Cerebellar nuclear complex (tissue), 1 donor: ENCODE measurements around the gene FBXW5.
A peak's percentile ranks its signal among the peaks of the same experiment; 100 is the strongest.

Source experiments
- DNase-seq, 2 experiments: peaks; one replicate each; lab custom pipeline; 2025; lab: John Stamatoyannopoulos, UW

The FBXW5 gene

GRCh38 chr9:136944519-136945332, at the start of gene FBXW5, which contains the start of gene C8G:
TSS of gene FBXW5 (minus strand) at chr9:136944738. CDS start at chr9:136944083, 655 bp downstream.
TSS of gene C8G (plus strand) at chr9:136945243. CDS start at chr9:136945321, 78 bp downstream.
- DNase-seq: peak in 1 of 2 experiments; percentile 76

GRCh38 chr9:136992819-136993369, 48.4 kb upstream of the FBXW5 start:
- no peak for DNase-seq

- peak; percentile 33 to 52 for DNase-seq
These were observed 47.7 kb upstream of the FBXW5 start, which contains the start of gene PAXX for GRCh38 chr9:136991993-136992818. TSS of gene PAXX (plus strand) at chr9:136992422. CDS start at chr9:136992444, 22 bp downstream.

- DNase-seq: no peak
These were observed 45.8 kb upstream of the FBXW5 start for GRCh38 chr9:136990242-136990911.

GRCh38 chr9:136988872-136989271, 44.3 kb upstream of the FBXW5 start:
- no peak for DNase-seq

- no peak for DNase-seq
These were observed 41.3 kb upstream of the FBXW5 start for GRCh38 chr9:136985853-136986252.

GRCh38 chr9:136985027-136985602, 40.6 kb upstream of the FBXW5 start:
- DNase-seq: no peak

- no peak for DNase-seq
These were observed 40.0 kb upstream of the FBXW5 start for GRCh38 chr9:136984464-136985026.

GRCh38 chr9:136983656-136984314, 39.2 kb upstream of the FBXW5 start:
- no peak for DNase-seq

GRCh38 chr9:136983167-136983566, 38.6 kb upstream of the FBXW5 start:
- DNase-seq: no peak

- DNase-seq: no peak
These were observed 37.9 kb upstream of the FBXW5 start, which contains the start of gene LCNL1 for GRCh38 chr9:136982232-136983051. TSS of gene LCNL1 (plus strand) at chr9:136982993. CDS start at chr9:136983587, 594 bp downstream.

GRCh38 chr9:136981588-136982231, 37.2 kb upstream of the FBXW5 start:
- DNase-seq: no peak

- DNase-seq: no peak
These were observed 36.3 kb upstream of the FBXW5 start for GRCh38 chr9:136980669-136981478.

GRCh38 chr9:136979769-136980587, 35.4 kb upstream of the FBXW5 start:
- DNase-seq: no peak

GRCh38 chr9:136978865-136979544, 34.5 kb upstream of the FBXW5 start:
- DNase-seq: no peak

GRCh38 chr9:136978073-136978864, 33.7 kb upstream of the FBXW5 start:
- no peak for DNase-seq
